Measurements from ENCODE around the gene ASXL2. TPM values are rescaled to one million over a fixed set of nuclear protein-coding genes. Genes with fewer than 3 reads are reported as not detected.

Gene ASXL2
- total and polyA plus RNA-seq, 2 of the 13 experiments (the other 11 are each of a cell fraction or from before 2014, with no cell fraction given), result 12.1 to 19.2 TPM

- TF ChIP-seq ZBTB40 (IDR thresholded peaks at IDR 0.05) (no peak), ZBTB40 (CRISPR knock-in tag; IDR thresholded peaks at IDR 0.05) (no peak), ZNF563 (CRISPR knock-in tag; IDR thresholded peaks at IDR 0.05) (no peak), KDM3A (CRISPR knock-in tag; IDR thresholded peaks at IDR 0.05; ENCODE audit: low read depth) (no peak), DDIT3 (CRISPR knock-in tag; IDR thresholded peaks at IDR 0.05) (no peak), IKZF5 (CRISPR knock-in tag; IDR thresholded peaks at IDR 0.05) (peak; percentile 71), POLR2AphosphoS5 (IDR thresholded peaks at IDR 0.05; ENCODE audit: low read depth, low read length) (no peak), MAZ (IDR thresholded peaks at IDR 0.05; ENCODE audit: borderline replicate concordance, low read depth, low read length) (no peak), MAZ (CRISPR knock-in tag; IDR thresholded peaks at IDR 0.05; ENCODE audit: low read depth) (no peak), ZNF260 (CRISPR knock-in tag; IDR thresholded peaks at IDR 0.05; ENCODE audit: borderline replicate concordance, low read depth) (no peak), UBTF (CRISPR knock-in tag; IDR thresholded peaks at IDR 0.05) (no peak), ZNF354B (CRISPR knock-in tag; IDR thresholded peaks at IDR 0.05) (no peak), HMG20A (CRISPR knock-in tag; IDR thresholded peaks at IDR 0.05; ENCODE audit: borderline replicate concordance) (peak; percentile 90), NFYC (CRISPR knock-in tag; IDR thresholded peaks at IDR 0.05) (peak; percentile 28; the same call in 1 of the 2 replicates), DMAP1 (CRISPR knock-in tag; IDR thresholded peaks at IDR 0.05) (peak; percentile 45; the same call in 1 of the 2 replicates), MXD1 (CRISPR knock-in tag; IDR thresholded peaks at IDR 0.05) (no peak), FOXK2 (IDR thresholded peaks at IDR 0.05) (peak; percentile 76; the same call in 1 of the 2 replicates), NR2F6 (IDR thresholded peaks at IDR 0.05) (peak; percentile 64), NR2F6 (CRISPR knock-in tag; IDR thresholded peaks at IDR 0.05) (peak; percentile 73)
Observed at GRCh38 chr2:25787020-25787419, 91.3 kb downstream of the ASXL2 start (continued).
